HG03025 (cell line): ENCODE data around the gene SLC17A1.

Experiments
- ATAC-seq: cut with Tn5 transposase; IDR thresholded peaks from one replicate; pipeline ENCODE4 v1.9.1; 2021; ENCODE audit warnings: mild to moderate bottlenecking, moderate library complexity; ENCODE audit not compliant: unreplicated experiment, low FRiP score

Gene SLC17A1

GRCh38 chr6:25833136-25833535, 1.3 kb upstream of the SLC17A1 start:
- ATAC-seq = no peak

- ATAC-seq = no peak
Measured at GRCh38 chr6:25832670-25833069, 818 bp upstream of the SLC17A1 start.

GRCh38 chr6:25832307-25832662, 433 bp upstream of the SLC17A1 start:
- ATAC-seq = no peak

GRCh38 chr6:25830458-25830857, 1.4 kb downstream of the SLC17A1 start:
- no peak for ATAC-seq

GRCh38 chr6:25829375-25829774, 2.5 kb downstream of the SLC17A1 start:
- peak; percentile 61 for ATAC-seq

GRCh38 chr6:25821341-25821740, 10.5 kb downstream of the SLC17A1 start:
- no peak for ATAC-seq

GRCh38 chr6:25816252-25816651, 15.6 kb downstream of the SLC17A1 start:
- no peak for ATAC-seq

GRCh38 chr6:25815194-25815593, 16.7 kb downstream of the SLC17A1 start:
- no peak for ATAC-seq

- no peak for ATAC-seq
Measured at GRCh38 chr6:25804804-25805203, 27.0 kb downstream of the SLC17A1 start.

GRCh38 chr6:25801436-25801835, 30.4 kb downstream of the SLC17A1 start:
- no peak for ATAC-seq

- ATAC-seq = no peak
Measured at GRCh38 chr6:25794784-25795183, 37.1 kb downstream of the SLC17A1 start.

GRCh38 chr6:25793970-25794369, 37.9 kb downstream of the SLC17A1 start:
- ATAC-seq = no peak

- no peak for ATAC-seq
Measured at GRCh38 chr6:25792016-25792415, 39.8 kb downstream of the SLC17A1 start.

GRCh38 chr6:25789475-25789874, 42.4 kb downstream of the SLC17A1 start:
- ATAC-seq = no peak

- ATAC-seq = no peak
Measured at GRCh38 chr6:25788305-25788922, 43.4 kb downstream of the SLC17A1 start.

GRCh38 chr6:25787428-25787827, 44.4 kb downstream of the SLC17A1 start:
- ATAC-seq = no peak

- no peak for ATAC-seq
Measured at GRCh38 chr6:25781134-25781533, 50.7 kb downstream of the SLC17A1 start.

- ATAC-seq = no peak
Measured at GRCh38 chr6:25777856-25778649, 53.8 kb downstream of the SLC17A1 start.

- no peak for ATAC-seq
Measured at GRCh38 chr6:25777031-25777430, 54.8 kb downstream of the SLC17A1 start.

- ATAC-seq = no peak
Measured at GRCh38 chr6:25774120-25774715, 57.6 kb downstream of the SLC17A1 start.

- no peak for ATAC-seq
Measured at GRCh38 chr6:25769983-25770382, 61.9 kb downstream of the SLC17A1 start.

GRCh38 chr6:25768566-25768965, 63.3 kb downstream of the SLC17A1 start:
- ATAC-seq = no peak
